K562 (cell line): Measurements from ENCODE around the gene FAM114A2. TPM values are rescaled to one million over a fixed set of nuclear protein-coding genes. Genes with fewer than 3 reads are reported as not detected.

ENCODE experiments used
- ATAC-seq: fragments of 200-7000 bp; cut with Tn5 transposase; 3 replicates; pipeline ENCODE4 v1.9.1; 2020; ENCODE audit warnings: moderate library complexity
- BruUV-seq: library from RNA; stranded (reverse); fragments of 400-500 nt; replicated peaks from 2 replicates; lab custom pipeline; 2021; lab: Mats Ljungman, UMichigan
- CTCF ChIA-PET: fragments of 300-600 bp; formaldehyde crosslinking; extraction: SDS; loops from one replicate; lab custom pipeline; 2021; ENCODE audit warnings: low intra/inter-chr PET ratio; lab: Yijun Ruan, JAX
- POLR2A ChIA-PET: fragments of 300-600, 350-650 bp; sonication (Branson Sonifier 250); formaldehyde crosslinking; extraction: SDS; loops from one replicate; lab custom pipeline; 2021; ENCODE audit warnings: antibody characterized with exemption, inconsistent platforms; lab: Yijun Ruan, JAX
- DNase-seq, 4 experiments: peaks; one replicate each; pipeline versions ENCODE4 v3.0.0 to v3.0.0-alpha.2; 2011 to 2018; ENCODE audit warnings: low spot score in 3 of 4, mixed read lengths in 3 of 4; ENCODE audit errors: extremely low read depth in 1 of 4
- FAIRE-seq: peaks from 2 replicates; lab custom pipeline; 2011; peaks lifted over from hg19 to GRCh38; lab: Jason Lieb, UNC
- H2AFZ ChIP-seq: 2 replicates; pipeline ENCODE4 v1.6.0; 2011; ENCODE audit warnings: low read depth, low read length, control low read depth, inconsistent platforms
- H3K27ac ChIP-seq: fragments of 200-600 bp; 3 replicates; pipeline ENCODE4 v1.8.0; 2011; ENCODE audit warnings: low read depth, mild to moderate bottlenecking, control low read depth, inconsistent platforms, low read length, moderate library complexity, mixed read lengths; ENCODE audit errors: extremely low read depth
- H3K27me3 ChIP-seq, 2 experiments: fragments of 300-600 bp in 1 of 2; 2 replicates in 1 of 2; 3 replicates in 1 of 2; pipeline versions ENCODE4 v1.6.0 to v1.8.0; 2011; ENCODE audit warnings: inconsistent platforms in 2 of 2, low read length in 2 of 2, mild to moderate bottlenecking in 1 of 2, mixed read lengths in 1 of 2, moderate library complexity in 1 of 2; ENCODE audit not compliant: control insufficient read depth in 2 of 2, insufficient read depth in 2 of 2
- H3K36me3 ChIP-seq: fragments of 300-600 bp; 3 replicates; pipeline ENCODE4 v1.8.0; 2011; ENCODE audit warnings: mild to moderate bottlenecking, low read length, inconsistent platforms; ENCODE audit not compliant: control insufficient read depth, insufficient read depth
- H3K4me1 ChIP-seq, 2 experiments: fragments of 200-600 bp in 1 of 2; replicated peaks in 1 of 2; 2 replicates in 1 of 2; 3 replicates in 1 of 2; pipeline versions ENCODE4 v1.5.1 to v1.8.0; 2011; ENCODE audit warnings: inconsistent platforms in 2 of 2, low read length in 2 of 2, mild to moderate bottlenecking in 1 of 2, mixed read lengths in 1 of 2, moderate library complexity in 1 of 2; ENCODE audit not compliant: control insufficient read depth in 2 of 2, insufficient read depth in 2 of 2
- H3K4me2 ChIP-seq: 2 replicates; pipeline ENCODE4 v1.6.1; 2011; ENCODE audit warnings: low read length, control low read depth, inconsistent platforms, mixed read lengths; ENCODE audit not compliant: insufficient read depth
- H3K4me3 ChIP-seq: fragments of 200-600 bp; sonication (generic), shearing (Covaris generic); 2 replicates; pipeline ENCODE4 v1.5.1; 2016; ENCODE audit warnings: control low read depth, inconsistent platforms
- H3K79me2 ChIP-seq: fragments of 200-600 bp; 3 replicates; pipeline ENCODE4 v1.8.0; 2011; ENCODE audit warnings: low read length, inconsistent platforms; ENCODE audit not compliant: control insufficient read depth, insufficient read depth
- H3K9ac ChIP-seq, 2 experiments: 2 replicates each; pipeline versions ENCODE4 v1.6.0 to v1.6.1; 2011; ENCODE audit warnings: low read depth in 2 of 2, low read length in 2 of 2, control low read depth in 1 of 2, inconsistent platforms in 1 of 2, mild to moderate bottlenecking in 1 of 2, mixed read lengths in 1 of 2; ENCODE audit not compliant: insufficient read depth in 1 of 2
- H3K9me1 ChIP-seq: one replicate; pipeline ENCODE4 v1.6.0; 2011; ENCODE audit warnings: inconsistent platforms, mild to moderate bottlenecking, low read length, moderate library complexity; ENCODE audit not compliant: control insufficient read depth, insufficient read depth
- H3K9me3 ChIP-seq: replicated peaks from 2 replicates; pipeline ENCODE4 v1.5.1; 2011; ENCODE audit warnings: low read depth, low read length, inconsistent platforms; ENCODE audit not compliant: control insufficient read depth, insufficient read depth
- H4K20me1 ChIP-seq: replicated peaks from 2 replicates; pipeline ENCODE4 v1.6.1; 2011; ENCODE audit warnings: low read length, inconsistent platforms, mixed read lengths; ENCODE audit not compliant: control insufficient read depth, insufficient read depth
- BMI1 ChIP-seq: fragments of 150-350 bp; IDR thresholded peaks from 2 replicates; pipeline ENCODE4 v1.6.1; 2014; ENCODE audit warnings: low read length
- CHAMP1 ChIP-seq: fragments of 450-650 bp; IDR thresholded peaks from 2 replicates; pipeline ENCODE4 v1.6.1; 2016; ENCODE audit warnings: mild to moderate bottlenecking
- ERF ChIP-seq: fragments of 450-650 bp; formaldehyde crosslinking; IDR thresholded peaks from 2 replicates; pipeline ENCODE4 v1.4.0; 2020; ENCODE audit warnings: mild to moderate bottlenecking, mixed read lengths
- ETV6 ChIP-seq, 3 experiments: fragments of 150-350 bp in 1 of 3; sonication (generic) in 1 of 3; formaldehyde crosslinking in 1 of 3; IDR thresholded peaks; 2 replicates each; pipeline versions ENCODE4 v1.6.1 to v1.8.0; 2014 to 2022; ENCODE audit warnings: borderline replicate concordance in 2 of 3, low read depth in 2 of 3, antibody characterized with exemption in 1 of 3, low read length in 1 of 3, mild to moderate bottlenecking in 1 of 3, missing genetic modification reagents in 1 of 3
- FOXK1 ChIP-seq: sonication (generic); formaldehyde crosslinking; IDR thresholded peaks from 2 replicates; pipeline ENCODE4 v1.8.0; 2022; ENCODE audit warnings: missing genetic modification reagents, mild to moderate bottlenecking, borderline replicate concordance
- ZNF197 ChIP-seq: fragments of 200-800 bp; sonication (Bioruptor generic); IDR thresholded peaks from 2 replicates; pipeline ENCODE4 v1.6.1; 2016; ENCODE audit warnings: low read depth, missing genetic modification characterization, missing compliant biosample characterization
- WGBS: fragments of 100-300 bp; shearing (Covaris generic); methylation state at CpG from one replicate; pipeline ENCODE4 v1.1.6; 2016; ENCODE audit warnings: low coverage, mixed read lengths; ENCODE audit not compliant: insufficient coverage; ENCODE audit errors: missing lambda C conversion rate; 5-methylcytosine and 5-hydroxymethylcytosine counted together
- in situ Hi-C: fragments of 300-500 bp; cut with MboI; formaldehyde crosslinking; loops from 4 replicates; pipeline ENCODE4 v1.15.0; 2018; ENCODE audit warnings: inconsistent platforms, mixed read lengths
- intact Hi-C: fragments of 100-400 bp; cut with micrococcal nuclease; formaldehyde crosslinking; loops from 2 replicates; pipeline ENCODE4 v1.14.2; 2022
- polyA plus RNA-seq, 8 experiments: library from polyadenylated mRNA; depleted of rRNA in 4 of 8; stranded (reverse) in 5 of 8; unstranded in 3 of 8; fragments of >200 nt; fragmentation: Nextera tagmentation in 2 of 8; fragmentation: Illumina TruSeq in 1 of 8; extraction: Ambion mirVana in 2 of 8; extraction: Trizol in 1 of 8; gene quantifications; 2 replicates each; pipeline versions ENCODE4 v1.2.1 to v1.2.3, GENCODE V29; 2011 to 2014; ENCODE audit warnings: inconsistent platforms in 1 of 8, missing spikeins in 1 of 8
- total RNA-seq, 7 experiments: library from RNA; depleted of rRNA in 6 of 7; stranded (reverse); fragments of >200 nt in 6 of 7; fragmentation: Illumina TruSeq in 2 of 7; extraction: Trizol in 2 of 7; gene quantifications; 2 replicates each; pipeline versions ENCODE4 v1.2.1 to v1.2.3, GENCODE V29; 2011 to 2021; ENCODE audit warnings: low replicate concordance in 1 of 7

The FAM114A2 gene
- total and polyA plus RNA-seq, 9 of the 15 experiments (the other 6 are each of a cell fraction or from before 2014, with no cell fraction given), result 14.4 to 28.1 (median 21.2) TPM

- H3K27me3 ChIP-seq, result no peaks in the 10 kb centered on the region
- no peak overlapping the region for H2AFZ ChIP-seq
- no peaks in the 10 kb centered on the region for H3K9me1 ChIP-seq
- TF ChIP-seq ZNF197 (CRISPR knock-in tag), result no peak
- no peak for TF ChIP-seq CHAMP1
- TF ChIP-seq FOXK1 (CRISPR knock-in tag), result no peak
- no peak for TF ChIP-seq BMI1
- no peak for TF ChIP-seq ERF (CRISPR knock-in tag)
- no peak for TF ChIP-seq ETV6 (IDR thresholded peaks at IDR 0.05; ENCODE audit: borderline replicate concordance in 1 of 2, low read depth in 2 of 2, low read length in 1 of 2)
- TF ChIP-seq ETV6 (CRISPR knock-in tag; IDR thresholded peaks at IDR 0.05; ENCODE audit: borderline replicate concordance), result no peak
- ATAC-seq, result no peak; the same call in 2 of the 3 replicates
- POLR2A ChIA-PET, result interaction anchor here (1.4 to 3.5 kb wide), 5 partner anchors 9 to 21 kb away, joined by 4 to 17 read pairs (median 11); partner anchors contain the start of genes FAM114A2 and MFAP3
- H3K79me2 ChIP-seq, result no peaks in the 10 kb centered on the region
- no peak for FAIRE-seq
- CTCF ChIA-PET, result interaction anchor here (0.6 kb wide), 1 partner anchor 14 kb away, joined by 3 read pairs; no protein-coding TSS in a partner anchor
- no peak overlapping the region for H3K4me3 ChIP-seq
- intact Hi-C loops (no loop called here), in situ Hi-C loops (no loop called here)
- H3K36me3 ChIP-seq, result peaks cover 13% of the 10 kb centered on the region; the same call in 1 of the 3 replicates
- no TSS peak for BruUV-seq
- H3K9ac ChIP-seq, result no peak overlapping the region
- no peaks in the 10 kb centered on the region; the same call in 1 of the 2 replicates for H4K20me1 ChIP-seq
- no peak overlapping the region for H3K4me2 ChIP-seq
- 32% methylated on average over 6 of the region's 6 CpGs for WGBS
- no peak overlapping the region for H3K27ac ChIP-seq
- DNase-seq, result no peak
- peaks cover 0 to 3% of the 10 kb centered on the region in 2 experiments; a peak in 1 of 5 replicates for H3K4me1 ChIP-seq
- no peaks in the 10 kb centered on the region for H3K9me3 ChIP-seq
Observed at GRCh38 chr5:154059039-154059430, 20.3 kb upstream of the FAM114A2 start.
